ENCODE results near the gene CCDC188.

The CCDC188 gene

DNA sequence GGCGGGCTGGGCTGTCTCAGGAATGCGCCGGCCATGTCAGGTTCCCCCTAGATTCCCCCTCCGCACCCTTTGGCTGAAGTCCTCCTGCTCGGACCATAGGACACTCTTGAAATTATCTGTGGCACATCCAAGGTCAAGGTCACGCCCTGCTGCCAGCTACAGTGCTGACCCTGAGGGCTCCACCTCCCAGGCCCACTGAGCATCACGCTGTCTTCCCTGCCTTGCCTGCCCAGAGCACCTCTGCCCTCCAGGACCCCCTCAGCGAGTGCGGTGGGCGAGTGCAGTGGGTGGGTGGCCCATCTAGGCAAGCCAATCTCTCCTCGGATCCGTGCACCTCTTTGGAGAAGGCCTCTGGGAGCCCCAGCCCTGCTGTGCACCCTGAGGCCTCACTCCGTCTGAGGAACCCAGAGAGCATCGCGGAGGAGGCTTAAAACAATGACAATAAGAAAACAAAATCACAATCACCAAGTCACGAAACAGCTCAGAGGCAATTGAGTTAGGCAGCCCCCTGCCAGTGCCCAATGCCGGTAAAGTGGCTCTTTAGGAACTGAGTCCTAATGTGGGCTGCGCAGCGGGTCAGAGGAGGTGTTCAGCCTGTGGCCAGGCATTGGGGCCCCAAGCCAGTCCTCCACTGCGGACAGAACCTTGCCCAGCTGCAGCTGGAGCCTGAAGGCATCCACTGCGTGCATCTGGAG, 26.5 kb upstream of the CCDC188 start:
- Histone ChIP-seq H3K27me3 (ENCODE audit: insufficient read depth, poor library complexity, severe bottlenecking) (no peaks in the 10 kb centered on the region), H3K4me3 (replicated peaks; ENCODE audit: insufficient read depth, low read length) (no peak overlapping the region), H3K27ac (replicated peaks) (no peak overlapping the region)
- TF ChIP-seq SPI1 (IDR thresholded peaks at IDR 0.05; ENCODE audit: borderline replicate concordance, low read depth) (no peak), GABPA (IDR thresholded peaks at IDR 0.05; ENCODE audit: low read depth) (no peak)
- TF ChIP-seq, protein P1, sequence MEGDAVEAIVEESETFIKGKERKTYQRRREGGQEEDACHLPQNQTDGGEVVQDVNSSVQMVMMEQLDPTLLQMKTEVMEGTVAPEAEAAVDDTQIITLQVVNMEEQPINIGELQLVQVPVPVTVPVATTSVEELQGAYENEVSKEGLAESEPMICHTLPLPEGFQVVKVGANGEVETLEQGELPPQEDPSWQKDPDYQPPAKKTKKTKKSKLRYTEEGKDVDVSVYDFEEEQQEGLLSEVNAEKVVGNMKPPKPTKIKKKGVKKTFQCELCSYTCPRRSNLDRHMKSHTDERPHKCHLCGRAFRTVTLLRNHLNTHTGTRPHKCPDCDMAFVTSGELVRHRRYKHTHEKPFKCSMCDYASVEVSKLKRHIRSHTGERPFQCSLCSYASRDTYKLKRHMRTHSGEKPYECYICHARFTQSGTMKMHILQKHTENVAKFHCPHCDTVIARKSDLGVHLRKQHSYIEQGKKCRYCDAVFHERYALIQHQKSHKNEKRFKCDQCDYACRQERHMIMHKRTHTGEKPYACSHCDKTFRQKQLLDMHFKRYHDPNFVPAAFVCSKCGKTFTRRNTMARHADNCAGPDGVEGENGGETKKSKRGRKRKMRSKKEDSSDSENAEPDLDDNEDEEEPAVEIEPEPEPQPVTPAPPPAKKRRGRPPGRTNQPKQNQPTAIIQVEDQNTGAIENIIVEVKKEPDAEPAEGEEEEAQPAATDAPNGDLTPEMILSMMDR (IDR thresholded peaks at IDR 0.05; ENCODE audit: insufficient read depth, low read length): no peak
- no peak for DNase-seq (ENCODE audit: low read depth in 1 of 2, low spot score in 1 of 2)

DNA sequence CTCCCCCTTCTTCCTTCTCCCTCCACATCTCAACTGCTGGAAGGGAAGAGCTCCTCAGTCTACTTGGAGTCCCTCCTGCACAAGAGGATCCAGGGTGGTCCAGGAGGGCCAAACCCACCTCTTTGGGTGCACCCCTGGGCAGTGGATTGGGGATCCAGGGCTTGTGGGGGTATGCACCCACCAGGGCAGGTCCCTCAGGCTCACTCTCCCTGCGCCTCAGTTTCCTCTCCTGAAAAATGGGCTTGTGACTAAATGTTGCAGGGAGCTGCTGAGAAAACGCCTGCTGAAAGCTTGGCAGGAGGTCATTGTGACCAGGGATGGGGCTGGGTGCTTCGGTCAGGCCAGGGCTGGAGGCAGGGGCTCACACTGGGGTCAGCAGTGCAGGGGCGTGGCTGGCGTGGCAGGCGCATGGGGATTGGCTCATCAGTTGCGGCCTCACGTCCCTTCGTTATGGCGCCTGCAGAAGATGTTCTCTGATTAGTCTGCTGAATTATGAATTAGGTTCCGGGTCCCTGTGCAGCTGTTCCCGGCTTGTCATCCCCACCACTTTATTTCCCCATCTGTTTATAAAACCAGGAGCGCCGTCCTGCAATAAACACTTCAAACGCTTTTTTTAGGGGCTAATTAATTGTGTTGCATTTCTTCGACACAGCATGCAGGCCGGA, 25.7 kb upstream of the CCDC188 start:
- Histone ChIP-seq H3K4me3 (replicated peaks; ENCODE audit: insufficient read depth, low read length) (no peak overlapping the region), H3K27me3 (ENCODE audit: insufficient read depth, poor library complexity, severe bottlenecking) (no peaks in the 10 kb centered on the region), H3K27ac (replicated peaks) (no peak overlapping the region)
- TF ChIP-seq POLR2AphosphoS5 (IDR thresholded peaks at IDR 0.05; ENCODE audit: low read depth): no peak
- no peak for TF ChIP-seq SPI1 (IDR thresholded peaks at IDR 0.05; ENCODE audit: borderline replicate concordance, low read depth)
- TF ChIP-seq, protein P2, sequence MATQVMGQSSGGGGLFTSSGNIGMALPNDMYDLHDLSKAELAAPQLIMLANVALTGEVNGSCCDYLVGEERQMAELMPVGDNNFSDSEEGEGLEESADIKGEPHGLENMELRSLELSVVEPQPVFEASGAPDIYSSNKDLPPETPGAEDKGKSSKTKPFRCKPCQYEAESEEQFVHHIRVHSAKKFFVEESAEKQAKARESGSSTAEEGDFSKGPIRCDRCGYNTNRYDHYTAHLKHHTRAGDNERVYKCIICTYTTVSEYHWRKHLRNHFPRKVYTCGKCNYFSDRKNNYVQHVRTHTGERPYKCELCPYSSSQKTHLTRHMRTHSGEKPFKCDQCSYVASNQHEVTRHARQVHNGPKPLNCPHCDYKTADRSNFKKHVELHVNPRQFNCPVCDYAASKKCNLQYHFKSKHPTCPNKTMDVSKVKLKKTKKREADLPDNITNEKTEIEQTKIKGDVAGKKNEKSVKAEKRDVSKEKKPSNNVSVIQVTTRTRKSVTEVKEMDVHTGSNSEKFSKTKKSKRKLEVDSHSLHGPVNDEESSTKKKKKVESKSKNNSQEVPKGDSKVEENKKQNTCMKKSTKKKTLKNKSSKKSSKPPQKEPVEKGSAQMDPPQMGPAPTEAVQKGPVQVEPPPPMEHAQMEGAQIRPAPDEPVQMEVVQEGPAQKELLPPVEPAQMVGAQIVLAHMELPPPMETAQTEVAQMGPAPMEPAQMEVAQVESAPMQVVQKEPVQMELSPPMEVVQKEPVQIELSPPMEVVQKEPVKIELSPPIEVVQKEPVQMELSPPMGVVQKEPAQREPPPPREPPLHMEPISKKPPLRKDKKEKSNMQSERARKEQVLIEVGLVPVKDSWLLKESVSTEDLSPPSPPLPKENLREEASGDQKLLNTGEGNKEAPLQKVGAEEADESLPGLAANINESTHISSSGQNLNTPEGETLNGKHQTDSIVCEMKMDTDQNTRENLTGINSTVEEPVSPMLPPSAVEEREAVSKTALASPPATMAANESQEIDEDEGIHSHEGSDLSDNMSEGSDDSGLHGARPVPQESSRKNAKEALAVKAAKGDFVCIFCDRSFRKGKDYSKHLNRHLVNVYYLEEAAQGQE (IDR thresholded peaks at IDR 0.05; ENCODE audit: insufficient replicate concordance, low read depth): no peak
- TF ChIP-seq GABPA (IDR thresholded peaks at IDR 0.05; ENCODE audit: low read depth): no peak
- TF ChIP-seq, protein P1 (IDR thresholded peaks at IDR 0.05; ENCODE audit: insufficient read depth, low read length): no peak
- DNase-seq (ENCODE audit: low read depth in 1 of 2, low spot score in 1 of 2): no peak

DNA sequence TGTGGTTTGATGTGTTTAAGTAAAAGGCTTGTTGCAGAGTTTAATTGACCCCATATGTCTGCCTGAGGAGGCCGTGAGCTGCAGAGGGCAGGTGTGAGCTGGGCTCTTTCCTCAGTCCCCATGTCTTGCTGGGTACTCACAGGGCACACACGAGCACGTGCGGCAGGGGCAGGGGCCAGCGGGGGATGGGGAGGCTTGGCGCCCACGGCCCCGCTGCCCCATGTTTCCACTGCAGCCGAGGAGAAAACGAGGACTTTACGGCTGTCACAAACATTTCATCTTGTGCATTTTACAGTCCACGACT, 24.7 kb upstream of the CCDC188 start:
- TF ChIP-seq, protein P2 (IDR thresholded peaks at IDR 0.05; ENCODE audit: insufficient replicate concordance, low read depth): no peak
- TF ChIP-seq, protein P1 (IDR thresholded peaks at IDR 0.05; ENCODE audit: insufficient read depth, low read length): no peak
- no peak for TF ChIP-seq GABPA (IDR thresholded peaks at IDR 0.05; ENCODE audit: low read depth)
- no peak for TF ChIP-seq POLR2AphosphoS5 (IDR thresholded peaks at IDR 0.05; ENCODE audit: low read depth)
- TF ChIP-seq SPI1 (IDR thresholded peaks at IDR 0.05; ENCODE audit: borderline replicate concordance, low read depth): no peak

More for the DNA sequence above, 24.7 kb upstream of the CCDC188 start:
- H3K27ac ChIP-seq (replicated peaks): no peak overlapping the region
- DNase-seq (ENCODE audit: low read depth in 1 of 2, low spot score in 1 of 2): no peak
- H3K4me3 ChIP-seq (replicated peaks; ENCODE audit: insufficient read depth, low read length): no peak overlapping the region
- H3K27me3 ChIP-seq (ENCODE audit: insufficient read depth, poor library complexity, severe bottlenecking): no peaks in the 10 kb centered on the region
